Measurements from ENCODE around the gene RBBP5. TPM values are rescaled to one million over a fixed set of nuclear protein-coding genes. Genes with fewer than 3 reads are reported as not detected.
A peak's percentile ranks its signal among the peaks of the same experiment; 100 is the strongest.

Gene RBBP5, protein sequence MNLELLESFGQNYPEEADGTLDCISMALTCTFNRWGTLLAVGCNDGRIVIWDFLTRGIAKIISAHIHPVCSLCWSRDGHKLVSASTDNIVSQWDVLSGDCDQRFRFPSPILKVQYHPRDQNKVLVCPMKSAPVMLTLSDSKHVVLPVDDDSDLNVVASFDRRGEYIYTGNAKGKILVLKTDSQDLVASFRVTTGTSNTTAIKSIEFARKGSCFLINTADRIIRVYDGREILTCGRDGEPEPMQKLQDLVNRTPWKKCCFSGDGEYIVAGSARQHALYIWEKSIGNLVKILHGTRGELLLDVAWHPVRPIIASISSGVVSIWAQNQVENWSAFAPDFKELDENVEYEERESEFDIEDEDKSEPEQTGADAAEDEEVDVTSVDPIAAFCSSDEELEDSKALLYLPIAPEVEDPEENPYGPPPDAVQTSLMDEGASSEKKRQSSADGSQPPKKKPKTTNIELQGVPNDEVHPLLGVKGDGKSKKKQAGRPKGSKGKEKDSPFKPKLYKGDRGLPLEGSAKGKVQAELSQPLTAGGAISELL
- total RNA-seq: 10 to 100 TPM; 19.4 to 86.5 (median 41.6) TPM

DNA sequence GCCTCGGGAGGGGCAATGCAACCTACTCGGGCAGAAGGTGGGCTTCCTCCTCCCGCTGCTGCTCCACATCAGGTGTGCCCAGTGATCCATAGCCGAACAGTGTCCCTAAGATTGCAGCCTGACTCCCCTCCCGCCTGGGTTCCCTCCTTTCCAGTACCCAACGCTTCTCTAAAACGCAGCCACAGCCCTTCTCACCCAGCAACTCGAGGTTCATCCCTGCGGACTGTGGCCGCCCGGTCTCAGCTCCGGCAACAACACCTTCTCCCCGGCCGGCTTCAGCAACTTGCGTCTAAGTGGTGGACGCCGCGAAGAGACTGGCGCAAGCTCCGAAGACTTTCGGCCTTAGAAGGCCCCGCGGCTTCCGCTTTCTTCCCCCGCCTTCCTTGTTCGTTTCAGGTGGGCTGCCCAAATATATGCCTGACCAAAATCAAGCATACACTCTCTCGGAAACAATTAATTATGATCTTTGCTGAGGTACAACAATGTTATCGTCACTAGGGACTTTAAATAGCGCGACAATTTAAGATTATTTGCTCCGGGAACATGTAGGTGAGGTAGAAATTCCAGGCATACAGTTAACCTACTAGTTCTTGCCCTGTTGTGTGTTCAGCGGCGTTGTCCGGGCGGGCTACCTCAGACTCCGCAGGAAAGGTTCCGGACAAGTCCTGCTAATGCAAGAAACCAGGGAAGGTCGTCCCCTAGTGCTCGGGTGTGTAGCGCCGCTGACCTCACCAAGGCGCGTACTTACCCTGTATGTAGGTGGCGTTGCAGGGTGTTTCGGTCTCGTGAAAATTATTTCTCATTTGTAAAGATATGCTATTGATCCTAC lies at the start of gene RBBP5:
TSS of gene RBBP5 (minus strand) at position 319 of the 829 bp plus-strand sequence. CDS start at position 214, 105 bp downstream.
- intact Hi-C loops (cut with DNase I): no loop called here
- peak within 1 kb of the TSS; percentile 75 to 90 (median 83) for H3K4me3 ChIP-seq (replicated peaks in 1 of 3)
- WGBS, 2 donors: 1% methylated on average over 38 to 46 of the region's 46 CpGs

DNA sequence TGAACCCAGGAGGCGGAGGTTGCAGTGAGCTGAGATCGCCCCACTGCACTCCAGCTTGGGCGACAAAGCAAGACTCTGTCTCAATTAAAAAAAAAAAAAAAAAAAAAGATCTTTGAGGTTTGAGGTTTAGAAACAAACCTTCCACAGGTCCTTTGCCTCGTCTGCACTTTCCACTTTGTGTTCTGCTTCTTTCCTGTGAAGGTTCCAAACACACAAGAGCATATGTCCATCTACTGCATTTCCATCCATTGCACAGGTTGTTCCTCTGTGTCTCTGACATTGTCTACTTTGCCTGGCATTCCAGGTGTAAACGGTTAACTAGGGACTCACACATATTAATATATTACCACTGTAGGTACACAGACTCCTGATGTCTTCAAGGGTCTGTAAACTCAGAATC lies 49.6 kb upstream of the RBBP5 start:
- intact Hi-C loops (cut with DNase I): no loop called here
- 85 to 91% methylated on average over 5 of the region's 5 CpGs for WGBS, 2 donors
- no peak for DNase-seq
- H3K27me3 ChIP-seq: no peaks in the 10 kb centered on the region
- no peak overlapping the region for H3K4me3 ChIP-seq (replicated peaks in 1 of 3)
- no peak overlapping the region for H3K27ac ChIP-seq
- H3K4me1 ChIP-seq: peaks cover 0 to 18% of the 10 kb centered on the region in 2 donors
- peaks cover 0 to 3% of the 10 kb centered on the region in 2 donors for H3K36me3 ChIP-seq
- no peaks in the 10 kb centered on the region for H3K9me3 ChIP-seq
- TF ChIP-seq POLR2A (IDR thresholded peaks at IDR 0.05): no peak
- TF ChIP-seq, protein P1, sequence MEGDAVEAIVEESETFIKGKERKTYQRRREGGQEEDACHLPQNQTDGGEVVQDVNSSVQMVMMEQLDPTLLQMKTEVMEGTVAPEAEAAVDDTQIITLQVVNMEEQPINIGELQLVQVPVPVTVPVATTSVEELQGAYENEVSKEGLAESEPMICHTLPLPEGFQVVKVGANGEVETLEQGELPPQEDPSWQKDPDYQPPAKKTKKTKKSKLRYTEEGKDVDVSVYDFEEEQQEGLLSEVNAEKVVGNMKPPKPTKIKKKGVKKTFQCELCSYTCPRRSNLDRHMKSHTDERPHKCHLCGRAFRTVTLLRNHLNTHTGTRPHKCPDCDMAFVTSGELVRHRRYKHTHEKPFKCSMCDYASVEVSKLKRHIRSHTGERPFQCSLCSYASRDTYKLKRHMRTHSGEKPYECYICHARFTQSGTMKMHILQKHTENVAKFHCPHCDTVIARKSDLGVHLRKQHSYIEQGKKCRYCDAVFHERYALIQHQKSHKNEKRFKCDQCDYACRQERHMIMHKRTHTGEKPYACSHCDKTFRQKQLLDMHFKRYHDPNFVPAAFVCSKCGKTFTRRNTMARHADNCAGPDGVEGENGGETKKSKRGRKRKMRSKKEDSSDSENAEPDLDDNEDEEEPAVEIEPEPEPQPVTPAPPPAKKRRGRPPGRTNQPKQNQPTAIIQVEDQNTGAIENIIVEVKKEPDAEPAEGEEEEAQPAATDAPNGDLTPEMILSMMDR (IDR thresholded peaks at IDR 0.05): no peak

More for the DNA sequence above, at the start of gene RBBP5:
- Histone ChIP-seq H3K9me3 (no peaks in the 10 kb centered on the region), H3K36me3 (no peaks in the 10 kb centered on the region), H3K4me1 (peaks cover 14 to 18% of the 10 kb centered on the region in 2 donors), H3K27me3 (no peaks in the 10 kb centered on the region), H3K27ac (peak within 1 kb of the TSS; percentile 98 to 99 (median 99))
- peak; percentile 95 to 96 for DNase-seq
- peak; percentile 22 to 62 for TF ChIP-seq POLR2A (IDR thresholded peaks at IDR 0.05)
- TF ChIP-seq, protein P1 (IDR thresholded peaks at IDR 0.05): peak; percentile 27 to 83 (median 70)

DNA sequence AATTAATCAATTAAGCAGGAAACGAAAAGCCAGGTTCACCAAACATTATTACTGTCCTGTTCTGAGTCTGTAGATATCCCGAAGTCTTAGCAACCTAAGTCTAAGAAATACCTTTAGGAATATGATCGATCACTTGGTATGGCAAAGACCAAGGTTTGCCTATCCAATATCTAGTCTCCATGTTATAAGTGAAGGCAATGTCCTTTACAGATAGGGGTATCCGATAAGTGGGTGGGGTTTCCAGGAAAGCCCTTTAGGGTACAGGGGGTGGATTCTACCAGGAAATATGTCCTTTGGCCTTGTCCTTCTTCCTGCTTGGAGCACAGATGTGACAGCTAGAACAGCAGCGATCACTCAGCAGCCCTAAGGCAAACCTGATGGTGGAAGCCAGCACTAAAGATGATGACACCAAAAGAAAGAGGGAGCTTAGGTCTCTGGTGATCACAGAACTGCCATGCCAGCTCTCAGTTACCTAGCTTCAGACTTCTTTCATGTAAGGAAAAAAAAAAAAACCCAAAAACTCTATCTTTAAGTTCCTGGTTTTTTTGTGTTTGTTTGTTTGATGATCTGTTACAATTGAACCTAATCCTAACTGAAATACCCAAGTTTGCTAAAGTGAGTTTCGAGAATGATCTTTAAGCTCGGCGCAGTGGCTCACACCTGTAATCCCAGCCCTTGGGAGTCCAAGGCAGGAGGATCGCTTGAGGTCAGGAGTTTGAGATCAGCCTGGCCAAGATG lies 48.9 kb upstream of the RBBP5 start:
- Histone ChIP-seq H3K27me3 (no peaks in the 10 kb centered on the region), H3K36me3 (peaks cover 0 to 3% of the 10 kb centered on the region in 2 donors), H3K4me3 (replicated peaks in 1 of 3) (no peak overlapping the region), H3K27ac (no peak overlapping the region), H3K4me1 (peaks cover 0 to 16% of the 10 kb centered on the region in 2 donors), H3K9me3 (no peaks in the 10 kb centered on the region)
- 88% methylated on average over 9 of the region's 9 CpGs for WGBS, 2 donors
- no peak for DNase-seq
- TF ChIP-seq, protein P1 (IDR thresholded peaks at IDR 0.05): no peak
- TF ChIP-seq POLR2A (IDR thresholded peaks at IDR 0.05): no peak
- intact Hi-C loops (cut with DNase I): no loop called here

DNA sequence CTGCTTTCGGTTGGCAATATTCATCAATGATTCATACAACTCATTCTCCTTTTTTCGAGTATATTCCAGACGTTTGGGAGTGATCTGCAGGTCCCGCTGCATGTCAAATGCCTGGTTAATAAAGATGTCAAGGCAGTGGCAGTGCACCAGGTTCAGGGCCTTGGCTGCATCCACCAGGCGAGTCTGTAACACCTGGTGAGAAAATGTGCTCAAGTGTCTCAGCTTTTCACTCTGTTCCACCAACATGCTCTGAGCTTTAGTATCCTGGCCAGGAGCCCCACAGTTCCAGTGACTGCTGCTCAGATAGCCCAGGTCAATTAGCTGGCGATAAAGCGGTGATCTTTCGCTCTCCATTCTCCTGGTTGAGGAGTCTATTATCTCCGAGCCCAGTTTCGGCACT lies 47.5 kb upstream of the RBBP5 start:
- Histone ChIP-seq H3K27ac (no peak overlapping the region), H3K4me1 (peaks cover 0 to 8% of the 10 kb centered on the region in 2 donors), H3K9me3 (no peaks in the 10 kb centered on the region), H3K36me3 (peaks cover 0 to 3% of the 10 kb centered on the region in 2 donors), H3K4me3 (replicated peaks in 1 of 3) (no peak overlapping the region), H3K27me3 (no peaks in the 10 kb centered on the region)
- TF ChIP-seq, protein P1 (IDR thresholded peaks at IDR 0.05): no peak
- no peak for TF ChIP-seq POLR2A (IDR thresholded peaks at IDR 0.05)
- 90 to 93% methylated on average over 10 of the region's 10 CpGs for WGBS, 2 donors
- intact Hi-C loops (cut with DNase I): no loop called here
- no peak for DNase-seq
